PFSK-1 (cell line): ENCODE data around the gene POLR2F.

Experiments
- FOXP2 ChIP-seq: optimal IDR thresholded peaks from 2 replicates; pipeline ENCODE3; 2011; ENCODE audit warnings: borderline replicate concordance, control low read depth, inconsistent platforms; ENCODE audit not compliant: insufficient read depth; ENCODE audit errors: extremely low read length, extremely low read depth
- POLR2AphosphoS5 ChIP-seq: IDR thresholded peaks from 2 replicates; pipeline ENCODE4 v1.6.1; 2012; ENCODE audit warnings: low read depth, mild to moderate bottlenecking, control low read depth, low read length, moderate library complexity
- TAF1 ChIP-seq: IDR thresholded peaks from 2 replicates; pipeline ENCODE4 v1.6.1; 2012; ENCODE audit warnings: low read length, control low read depth, borderline replicate concordance; ENCODE audit not compliant: insufficient read depth
- TF ChIP-seq, protein P1 (sequence below), 2 experiments: IDR thresholded peaks; 2 replicates each; pipeline versions ENCODE4 v1.6.1 to v1.8.0; 2011 to 2012; ENCODE audit warnings: low read depth in 2 of 2, low read length in 2 of 2, control low read depth in 1 of 2, inconsistent platforms in 1 of 2, mild to moderate bottlenecking in 1 of 2, moderate library complexity in 1 of 2; ENCODE audit not compliant: insufficient read depth in 1 of 2

GRCh38 chr22:37923927-37924326 lies 29.6 kb upstream of the POLR2F start:
- TF ChIP-seq FOXP2 (no peak), POLR2AphosphoS5 (no peak), TAF1 (no peak)
- TF ChIP-seq, protein P1, sequence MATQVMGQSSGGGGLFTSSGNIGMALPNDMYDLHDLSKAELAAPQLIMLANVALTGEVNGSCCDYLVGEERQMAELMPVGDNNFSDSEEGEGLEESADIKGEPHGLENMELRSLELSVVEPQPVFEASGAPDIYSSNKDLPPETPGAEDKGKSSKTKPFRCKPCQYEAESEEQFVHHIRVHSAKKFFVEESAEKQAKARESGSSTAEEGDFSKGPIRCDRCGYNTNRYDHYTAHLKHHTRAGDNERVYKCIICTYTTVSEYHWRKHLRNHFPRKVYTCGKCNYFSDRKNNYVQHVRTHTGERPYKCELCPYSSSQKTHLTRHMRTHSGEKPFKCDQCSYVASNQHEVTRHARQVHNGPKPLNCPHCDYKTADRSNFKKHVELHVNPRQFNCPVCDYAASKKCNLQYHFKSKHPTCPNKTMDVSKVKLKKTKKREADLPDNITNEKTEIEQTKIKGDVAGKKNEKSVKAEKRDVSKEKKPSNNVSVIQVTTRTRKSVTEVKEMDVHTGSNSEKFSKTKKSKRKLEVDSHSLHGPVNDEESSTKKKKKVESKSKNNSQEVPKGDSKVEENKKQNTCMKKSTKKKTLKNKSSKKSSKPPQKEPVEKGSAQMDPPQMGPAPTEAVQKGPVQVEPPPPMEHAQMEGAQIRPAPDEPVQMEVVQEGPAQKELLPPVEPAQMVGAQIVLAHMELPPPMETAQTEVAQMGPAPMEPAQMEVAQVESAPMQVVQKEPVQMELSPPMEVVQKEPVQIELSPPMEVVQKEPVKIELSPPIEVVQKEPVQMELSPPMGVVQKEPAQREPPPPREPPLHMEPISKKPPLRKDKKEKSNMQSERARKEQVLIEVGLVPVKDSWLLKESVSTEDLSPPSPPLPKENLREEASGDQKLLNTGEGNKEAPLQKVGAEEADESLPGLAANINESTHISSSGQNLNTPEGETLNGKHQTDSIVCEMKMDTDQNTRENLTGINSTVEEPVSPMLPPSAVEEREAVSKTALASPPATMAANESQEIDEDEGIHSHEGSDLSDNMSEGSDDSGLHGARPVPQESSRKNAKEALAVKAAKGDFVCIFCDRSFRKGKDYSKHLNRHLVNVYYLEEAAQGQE (IDR thresholded peaks at IDR 0.05; ENCODE audit: insufficient read depth in 1 of 2, low read depth in 2 of 2, low read length in 2 of 2), result no peak
